MG63 (cell line): ENCODE measurements around the gene AK9. TPM values are rescaled to one million over a fixed set of nuclear protein-coding genes. Genes with fewer than 3 reads are reported as not detected.
"Not testable (repeated sequence)": the region's sequence is repeated elsewhere in the genome, so short reads cannot be mapped to it uniquely, and the experiment has no call there.

Experiments used
- DNase-seq: peaks from one replicate; pipeline ENCODE4 v3.0.0-alpha.2; 2020
- H3K27me3 ChIP-seq: fragments of 250-450 bp; sonication (Bioruptor Pico); 2 replicates; pipeline ENCODE4 v1.5.1; 2020; ENCODE audit warnings: mild to moderate bottlenecking, moderate library complexity
- H3K36me3 ChIP-seq: fragments of 250-450 bp; sonication (Bioruptor Pico); 2 replicates; pipeline ENCODE4 v1.5.1; 2020; ENCODE audit warnings: mild to moderate bottlenecking, moderate library complexity
- H3K4me3 ChIP-seq: fragments of 250-450 bp; sonication (Bioruptor Pico); 2 replicates; pipeline ENCODE4 v1.5.1; 2020; ENCODE audit warnings: mild to moderate bottlenecking, moderate library complexity
- H3K9me3 ChIP-seq: fragments of 250-450 bp; sonication (Bioruptor Pico); 2 replicates; pipeline ENCODE4 v1.5.1; 2020; ENCODE audit warnings: mild to moderate bottlenecking, moderate library complexity
- total RNA-seq: library from RNA; depleted of rRNA; stranded (reverse); fragments of >200 nt; shearing (Covaris generic); gene quantifications from 2 replicates; pipeline ENCODE4 v1.2.3, GENCODE V29; 2014; ENCODE audit warnings: low replicate concordance

The AK9 gene
- total RNA-seq, 1 experiment from 2014 or later = 2.6 TPM

DNA sequence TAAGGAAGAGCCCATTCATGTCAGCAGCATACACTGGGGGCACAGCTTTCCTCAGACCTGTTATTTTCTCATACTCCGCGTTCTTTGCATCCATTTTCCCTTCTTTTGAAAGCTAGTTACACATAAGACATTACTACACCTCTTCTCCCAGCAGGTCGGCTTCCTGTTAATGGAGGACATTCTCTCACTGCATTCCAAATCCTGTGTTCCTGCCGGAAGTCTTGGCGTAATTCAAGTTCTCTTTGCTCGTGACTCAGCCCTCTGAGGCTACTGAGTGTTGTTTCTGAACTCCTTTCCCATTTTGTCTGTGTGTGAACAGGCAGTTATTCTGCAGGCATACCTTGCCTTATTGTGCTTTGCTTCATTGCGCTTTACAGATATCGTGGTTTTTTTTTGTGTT is 110.5 kb downstream of the AK9 start:
- Histone ChIP-seq H3K27me3 (no peaks in the 10 kb centered on the region; the same call in 1 of the 2 replicates), H3K36me3 (no peaks in the 10 kb centered on the region), H3K9me3 (no peaks in the 10 kb centered on the region; the same call in 1 of the 2 replicates), H3K4me3 (no peak overlapping the region)
- DNase-seq = peak; percentile 26

- Histone ChIP-seq H3K4me3 (no peak overlapping the region), H3K36me3 (no peaks in the 10 kb centered on the region), H3K27me3 (no peaks in the 10 kb centered on the region), H3K9me3 (no peaks in the 10 kb centered on the region; the same call in 1 of the 2 replicates)
- DNase-seq = no peak
These were observed 111.6 kb downstream of the AK9 start for GRCh38 chr6:109579361-109579760.

GRCh38 chr6:109569901-109570300 is 121.1 kb downstream of the AK9 start:
- not testable (repeated sequence) for H3K27me3 ChIP-seq, H3K4me3 ChIP-seq, H3K36me3 ChIP-seq, DNase-seq, H3K9me3 ChIP-seq

DNA sequence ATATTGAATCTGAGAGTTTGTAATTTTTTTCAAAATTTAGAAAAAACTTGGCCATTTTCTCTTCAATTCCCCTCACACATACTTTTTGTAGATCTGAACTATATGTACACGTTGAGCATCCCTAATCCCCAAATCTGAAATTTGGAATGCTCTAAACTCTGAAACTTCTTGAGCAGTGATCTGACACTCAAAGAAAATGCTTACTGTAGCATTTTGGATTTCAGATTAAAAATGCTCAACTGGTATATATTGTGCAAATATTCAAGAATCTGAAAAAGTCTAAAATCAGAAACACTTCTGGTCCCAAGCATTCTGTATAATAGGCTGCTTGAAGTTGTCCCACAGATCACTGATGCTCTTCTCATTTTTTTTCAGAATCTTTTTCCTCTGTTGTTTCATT is 129.2 kb downstream of the AK9 start:
- DNase-seq = no peak
- Histone ChIP-seq H3K9me3 (no peaks in the 10 kb centered on the region), H3K4me3 (no peak overlapping the region), H3K36me3 (no peaks in the 10 kb centered on the region), H3K27me3 (no peaks in the 10 kb centered on the region)

DNA sequence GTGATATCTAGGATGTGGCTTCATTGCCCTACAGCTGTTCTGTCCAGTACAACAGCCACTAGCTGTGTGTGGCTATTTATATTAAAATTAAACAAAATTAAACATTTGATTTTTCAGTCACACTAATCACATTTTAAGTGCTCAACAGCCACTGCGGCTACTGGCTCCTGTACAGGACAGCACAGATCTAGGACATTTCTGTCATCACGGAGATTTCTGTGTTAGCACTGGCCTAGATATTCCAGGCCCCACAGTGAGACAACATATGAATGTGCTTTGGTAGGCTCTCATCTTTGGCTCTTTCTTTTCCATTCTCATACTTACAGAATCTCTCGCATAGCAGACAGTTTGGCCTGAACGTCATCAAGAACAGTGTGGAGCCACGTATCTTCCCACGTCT is 159.6 kb downstream of the AK9 start:
- Histone ChIP-seq H3K9me3 (no peaks in the 10 kb centered on the region), H3K27me3 (no peaks in the 10 kb centered on the region), H3K4me3 (no peak overlapping the region), H3K36me3 (no peaks in the 10 kb centered on the region)
- no peak for DNase-seq

DNA sequence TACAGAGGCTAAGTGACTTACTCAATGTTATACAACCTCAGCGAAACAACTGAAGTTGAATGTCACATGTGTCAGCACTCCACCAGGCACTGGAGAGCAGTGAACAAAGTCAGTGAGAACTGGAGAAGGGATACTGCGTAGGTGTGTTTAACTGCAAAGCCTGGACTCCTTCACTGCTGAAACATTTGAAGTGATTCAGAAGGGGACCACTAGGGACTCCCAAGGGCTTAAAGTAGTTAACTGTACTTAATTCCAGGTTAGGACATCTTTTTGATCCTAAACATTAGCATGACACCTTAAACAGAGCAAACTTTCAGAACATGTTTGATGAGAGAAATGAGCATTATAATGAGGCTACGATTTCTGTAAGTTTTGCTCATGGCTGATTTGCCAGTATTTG is 163.0 kb downstream of the AK9 start:
- H3K4me3 ChIP-seq = no peak overlapping the region
- no peaks in the 10 kb centered on the region for H3K27me3 ChIP-seq
- peaks cover 10% of the 10 kb centered on the region for H3K9me3 ChIP-seq
- H3K36me3 ChIP-seq = no peaks in the 10 kb centered on the region
- no peak for DNase-seq

DNA sequence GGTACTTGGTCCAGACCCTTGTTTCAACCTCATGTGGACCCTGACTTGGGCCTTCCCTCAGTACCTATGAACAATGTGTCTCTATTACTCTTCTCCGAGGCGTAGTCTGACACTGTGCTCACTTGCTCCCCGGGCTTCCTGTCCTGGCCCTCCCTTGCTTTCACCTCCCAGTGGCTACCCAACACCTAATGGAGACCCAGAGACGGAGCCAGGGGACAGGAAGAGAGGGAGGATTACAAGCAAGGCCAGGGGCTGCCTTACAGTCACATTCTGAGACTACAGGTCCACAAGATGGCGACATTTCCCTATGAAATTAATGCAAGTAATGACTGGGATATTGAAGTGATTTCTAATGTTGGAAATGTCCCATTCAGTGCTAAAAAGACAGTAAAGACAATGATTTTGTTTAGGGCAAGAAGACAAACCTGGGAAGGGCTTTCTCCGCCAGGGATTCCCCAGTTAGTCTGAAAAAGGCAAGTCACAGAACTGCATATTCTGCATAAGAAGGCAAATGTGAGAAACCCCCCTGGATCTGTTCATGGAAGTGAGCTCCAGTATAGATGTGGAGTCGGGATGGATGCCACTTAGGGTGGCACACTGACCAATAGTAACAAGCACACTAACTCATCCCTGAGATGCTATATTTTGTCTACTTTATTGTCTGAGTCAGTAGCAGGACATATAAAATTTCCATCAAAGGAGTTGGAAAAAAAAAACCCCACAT is 163.9 kb downstream of the AK9 start:
- Histone ChIP-seq H3K4me3 (no peak overlapping the region), H3K36me3 (no peaks in the 10 kb centered on the region), H3K9me3 (peaks cover 10% of the 10 kb centered on the region), H3K27me3 (no peaks in the 10 kb centered on the region)
- peak; percentile 18 for DNase-seq

DNA sequence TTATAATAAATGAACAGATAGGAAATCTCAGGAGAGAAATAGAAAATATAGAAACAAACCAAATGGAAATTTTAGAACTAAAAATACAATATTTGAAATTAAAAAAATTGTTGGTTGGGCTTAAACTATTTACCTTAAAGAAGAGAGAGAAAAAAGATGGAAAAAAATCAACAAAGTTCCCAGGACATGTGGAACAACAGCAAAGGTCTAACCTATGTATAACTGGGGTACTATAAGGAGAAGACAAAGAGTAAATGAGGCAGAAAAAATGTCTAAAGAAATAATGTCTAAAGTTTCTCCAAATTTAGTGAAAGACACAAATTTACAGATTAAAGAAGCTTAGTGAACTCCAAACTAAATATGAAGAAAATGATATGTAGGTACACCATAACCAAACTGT is 166.9 kb downstream of the AK9 start:
- DNase-seq = no peak
- Histone ChIP-seq H3K27me3 (no peaks in the 10 kb centered on the region), H3K4me3 (no peak overlapping the region), H3K36me3 (no peaks in the 10 kb centered on the region), H3K9me3 (peaks cover 10% of the 10 kb centered on the region)

DNA sequence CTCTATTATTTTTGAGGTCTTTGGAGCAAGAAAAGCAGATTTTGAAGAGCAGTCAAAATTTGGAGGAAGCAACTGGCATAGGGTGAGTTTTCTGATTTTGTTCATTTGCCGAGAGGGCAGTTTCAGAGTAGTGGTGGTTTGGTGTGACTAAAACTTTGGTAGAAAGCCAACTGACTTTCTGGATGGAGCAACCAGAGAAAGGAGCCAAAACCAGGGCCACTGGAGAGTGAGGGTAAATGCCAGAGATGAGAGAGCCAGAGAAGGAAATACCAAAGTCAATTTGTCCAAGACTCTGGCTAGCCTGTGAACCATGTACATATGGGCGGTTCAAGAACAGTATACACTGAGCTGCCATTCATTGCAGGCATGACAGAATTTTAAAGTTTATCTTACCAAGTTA is 167.5 kb downstream of the AK9 start:
- Histone ChIP-seq H3K27me3 (no peaks in the 10 kb centered on the region), H3K9me3 (peaks cover 10% of the 10 kb centered on the region), H3K36me3 (no peaks in the 10 kb centered on the region), H3K4me3 (no peak overlapping the region)
- peak; percentile 76 for DNase-seq

DNA sequence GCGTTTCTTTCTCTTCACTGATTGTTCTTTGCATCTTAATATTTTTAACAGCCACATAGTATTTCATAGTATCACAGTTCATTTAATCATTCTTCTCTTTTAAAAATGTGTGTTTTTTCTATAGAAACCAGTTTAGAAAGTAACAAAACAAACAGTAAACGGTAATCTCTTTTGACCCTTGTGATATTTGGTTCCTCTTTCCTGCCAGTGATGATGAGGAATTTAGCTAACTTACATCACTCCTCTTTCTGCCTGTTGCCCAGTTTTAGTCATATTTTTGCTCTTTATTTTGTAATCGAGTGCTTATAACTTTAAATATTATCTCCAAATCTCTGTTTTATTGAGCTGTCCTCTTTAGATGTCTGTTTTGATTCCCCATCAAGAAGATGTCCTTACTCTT is 169.9 kb downstream of the AK9 start:
- Histone ChIP-seq H3K4me3 (no peak overlapping the region), H3K27me3 (no peaks in the 10 kb centered on the region), H3K36me3 (no peaks in the 10 kb centered on the region), H3K9me3 (peaks cover 10% of the 10 kb centered on the region)
- DNase-seq = no peak

DNA sequence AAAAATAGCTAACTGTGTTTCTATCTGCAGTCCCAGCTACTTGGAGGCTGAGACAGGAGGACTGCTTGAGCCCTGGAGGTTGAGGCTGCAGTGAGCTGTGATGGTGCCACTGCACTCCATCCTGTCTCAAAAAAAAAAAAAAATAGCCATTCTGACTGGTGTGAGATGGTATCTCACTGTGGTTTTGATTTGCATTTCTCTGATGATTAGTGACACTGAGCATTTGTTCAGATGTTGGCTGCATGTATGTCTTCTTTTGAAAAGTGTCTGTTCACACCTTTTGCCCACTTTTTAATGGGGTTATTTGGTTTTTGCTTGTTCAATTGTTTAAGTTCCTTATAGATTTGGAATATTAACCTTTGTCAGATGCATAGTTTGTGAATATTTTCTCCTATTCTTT is 171.4 kb downstream of the AK9 start:
- H3K27me3 ChIP-seq, H3K36me3 ChIP-seq, H3K4me3 ChIP-seq, H3K9me3 ChIP-seq, DNase-seq: not testable (repeated sequence)

- Histone ChIP-seq H3K36me3 (no peaks in the 10 kb centered on the region), H3K27me3 (no peaks in the 10 kb centered on the region), H3K9me3 (no peaks in the 10 kb centered on the region), H3K4me3 (no peak overlapping the region)
- DNase-seq = no peak
These were observed 174.1 kb downstream of the AK9 start for GRCh38 chr6:109516929-109517328.

GRCh38 chr6:109515781-109516409 is 175.1 kb downstream of the AK9 start:
- Histone ChIP-seq H3K27me3 (no peaks in the 10 kb centered on the region), H3K36me3 (no peaks in the 10 kb centered on the region), H3K9me3 (no peaks in the 10 kb centered on the region), H3K4me3 (peak overlapping the region; percentile 3; the same call in 1 of the 2 replicates)
- no peak for DNase-seq

GRCh38 chr6:109514946-109515345 is 176.1 kb downstream of the AK9 start:
- no peaks in the 10 kb centered on the region for H3K27me3 ChIP-seq
- H3K4me3 ChIP-seq = no peak overlapping the region
- no peaks in the 10 kb centered on the region for H3K36me3 ChIP-seq
- no peak for DNase-seq
- no peaks in the 10 kb centered on the region for H3K9me3 ChIP-seq

DNA sequence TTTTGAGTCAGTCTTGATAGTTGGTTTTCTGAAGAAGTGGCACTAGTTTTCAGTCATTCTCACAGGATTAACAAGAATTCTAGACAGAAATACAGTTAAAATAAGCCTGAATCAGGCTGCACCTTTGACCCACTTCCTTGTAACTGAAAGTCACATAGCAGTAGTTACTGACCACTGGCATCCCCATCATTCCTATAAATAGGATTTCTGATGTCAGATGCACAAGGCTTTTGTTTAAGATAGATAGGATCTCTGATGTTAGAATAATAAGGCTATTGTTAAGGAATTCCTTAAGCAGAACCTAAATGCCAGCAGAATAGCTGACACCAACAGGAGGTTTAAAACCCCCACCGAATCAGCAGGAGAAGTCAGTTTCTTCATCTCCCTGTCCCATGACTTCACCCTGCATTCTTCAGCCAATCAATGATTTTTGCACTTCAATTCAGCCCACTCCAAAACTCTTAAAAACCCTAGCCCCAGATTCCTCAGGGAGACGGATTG is 177.4 kb downstream of the AK9 start:
- no peak for DNase-seq
- Histone ChIP-seq H3K4me3 (no peak overlapping the region), H3K36me3 (no peaks in the 10 kb centered on the region), H3K9me3 (no peaks in the 10 kb centered on the region), H3K27me3 (no peaks in the 10 kb centered on the region)

DNA sequence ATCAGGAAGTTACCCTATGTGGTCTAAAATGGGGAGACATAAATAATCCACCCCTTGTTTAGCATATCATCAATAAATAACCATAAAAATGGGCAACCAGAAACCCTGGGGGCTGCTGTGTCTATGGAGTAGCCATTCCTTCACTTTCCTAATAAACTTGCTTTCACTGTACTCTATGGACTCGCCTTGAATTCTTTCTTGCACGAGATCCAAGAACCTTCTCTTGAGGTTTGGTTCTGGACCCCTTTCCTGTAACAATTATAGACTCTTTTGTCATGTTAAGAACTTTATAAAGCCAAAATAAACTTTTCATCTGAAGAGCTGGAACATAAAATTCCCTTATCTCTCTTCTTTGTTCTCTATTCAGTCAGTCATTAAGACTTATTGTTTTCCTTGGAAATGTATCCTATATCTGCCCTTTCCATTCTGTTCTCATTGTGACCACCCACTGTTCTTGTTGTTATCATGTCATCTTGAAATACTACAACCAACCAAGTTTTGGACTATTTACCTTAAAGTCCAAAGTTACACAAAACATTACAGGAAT is 178.7 kb downstream of the AK9 start:
- H3K36me3 ChIP-seq = no peaks in the 10 kb centered on the region
- DNase-seq = no peak
- H3K9me3 ChIP-seq = no peaks in the 10 kb centered on the region
- H3K27me3 ChIP-seq = no peaks in the 10 kb centered on the region
- H3K4me3 ChIP-seq = no peak overlapping the region

DNA sequence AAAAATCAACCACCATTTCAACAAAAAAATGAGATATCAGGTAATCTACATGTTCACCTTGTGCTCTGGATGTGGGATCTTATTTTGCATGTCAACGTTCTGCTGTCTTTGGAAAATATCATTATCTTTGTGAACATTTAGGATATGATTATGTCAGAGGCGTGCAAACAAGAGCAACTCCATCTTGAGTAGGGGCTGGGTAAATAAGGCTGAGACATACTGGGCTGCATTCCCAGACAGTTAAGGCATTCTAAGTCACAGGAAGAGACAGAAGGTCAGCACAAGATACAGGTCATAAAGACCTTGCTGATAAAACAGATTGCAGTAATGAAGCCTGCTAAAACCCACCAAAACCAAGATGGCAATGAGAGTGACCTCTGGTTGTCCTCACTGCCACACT is 179.2 kb downstream of the AK9 start:
- Histone ChIP-seq H3K4me3 (no peak overlapping the region), H3K36me3 (no peaks in the 10 kb centered on the region), H3K9me3 (no peaks in the 10 kb centered on the region), H3K27me3 (no peaks in the 10 kb centered on the region)
- DNase-seq = no peak

DNA sequence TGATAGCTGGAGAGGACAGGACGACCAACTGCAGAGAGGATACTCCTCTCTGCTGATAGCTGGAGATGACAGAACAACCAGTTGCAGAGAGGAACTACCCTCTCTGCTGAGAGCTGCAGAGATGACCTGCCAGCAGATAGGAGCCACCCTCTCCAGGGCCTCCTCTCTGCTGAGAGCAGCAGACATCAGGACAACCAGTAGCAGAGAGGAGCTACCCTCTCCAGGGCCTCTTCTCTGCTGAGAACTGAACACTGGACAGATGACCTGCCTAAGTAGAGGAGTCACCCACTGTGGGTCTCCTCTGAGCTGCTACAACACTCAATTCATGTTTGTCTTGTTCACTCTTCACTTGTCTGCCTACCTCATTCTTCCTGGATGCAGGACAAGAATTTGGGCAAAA is 180.6 kb downstream of the AK9 start:
- H3K4me3 ChIP-seq = no peak overlapping the region
- H3K36me3 ChIP-seq = no peaks in the 10 kb centered on the region
- no peaks in the 10 kb centered on the region for H3K27me3 ChIP-seq
- no peaks in the 10 kb centered on the region for H3K9me3 ChIP-seq
- no peak for DNase-seq
